ENCODE results near the gene FAM13A.

Gene FAM13A

GRCh38 chr4:89056292-89056952, 563 bp downstream of the FAM13A start:
- DNase-seq (ENCODE audit: low spot score in 2 of 2): no peak
- Mint-ChIP-seq H3K4me3 (no peak overlapping the region), H3K36me3 (peaks cover under 1% of the 10 kb centered on the region), H3K9me3 (peaks cover 6% of the 10 kb centered on the region), H3K27ac (no peak overlapping the region), H3K27me3 (peaks cover 2% of the 10 kb centered on the region), H3K4me1 (peaks cover 8% of the 10 kb centered on the region)
- ATAC-seq (ENCODE audit: low read depth): no peak

- no peak overlapping the region for H3K27ac Mint-ChIP-seq
Observed at GRCh38 chr4:89055157-89056080, 1.6 kb downstream of the FAM13A start.

GRCh38 chr4:89054627-89055026, 2.4 kb downstream of the FAM13A start:
- H3K9me3 Mint-ChIP-seq: peaks cover 8% of the 10 kb centered on the region
- H3K4me3 Mint-ChIP-seq: no peak overlapping the region
- ATAC-seq (ENCODE audit: low read depth) (no peak), DNase-seq (ENCODE audit: low spot score in 2 of 2) (no peak)
- peaks cover 8% of the 10 kb centered on the region for H3K4me1 Mint-ChIP-seq
- H3K27ac Mint-ChIP-seq: no peak overlapping the region
- peaks cover 4% of the 10 kb centered on the region for H3K27me3 Mint-ChIP-seq
- H3K36me3 Mint-ChIP-seq: peaks cover 2% of the 10 kb centered on the region

More at GRCh38 chr4:89055157-89056080, 1.6 kb downstream of the FAM13A start:
- Mint-ChIP-seq H3K36me3 (peaks cover 2% of the 10 kb centered on the region), H3K4me3 (no peak overlapping the region), H3K9me3 (peaks cover 8% of the 10 kb centered on the region), H3K27me3 (peaks cover 4% of the 10 kb centered on the region), H3K4me1 (peaks cover 8% of the 10 kb centered on the region)
- no peak for ATAC-seq (ENCODE audit: low read depth)
- DNase-seq (ENCODE audit: low spot score in 2 of 2): no peak

GRCh38 chr4:89049853-89050252, 7.1 kb downstream of the FAM13A start:
- Mint-ChIP-seq H3K27ac (no peak overlapping the region), H3K27me3 (peaks cover 4% of the 10 kb centered on the region), H3K36me3 (peaks cover 2% of the 10 kb centered on the region), H3K9me3 (peaks cover 2% of the 10 kb centered on the region), H3K4me3 (no peak overlapping the region), H3K4me1 (no peaks in the 10 kb centered on the region)
- DNase-seq (ENCODE audit: low spot score in 2 of 2): no peak
- no peak for ATAC-seq (ENCODE audit: low read depth)

- ATAC-seq (ENCODE audit: low read depth): no peak
- Mint-ChIP-seq H3K4me1 (peaks cover 2% of the 10 kb centered on the region), H3K4me3 (no peak overlapping the region), H3K36me3 (peaks cover 2% of the 10 kb centered on the region), H3K27me3 (peaks cover 4% of the 10 kb centered on the region), H3K9me3 (peaks cover 2% of the 10 kb centered on the region), H3K27ac (no peak overlapping the region)
- no peak for DNase-seq (ENCODE audit: low spot score in 2 of 2)
Observed at GRCh38 chr4:89048906-89049601, 7.9 kb downstream of the FAM13A start.

GRCh38 chr4:89044147-89044900, 12.7 kb downstream of the FAM13A start:
- Mint-ChIP-seq H3K36me3 (no peaks in the 10 kb centered on the region), H3K4me3 (no peak overlapping the region), H3K27me3 (peaks cover 3% of the 10 kb centered on the region), H3K27ac (no peak overlapping the region), H3K4me1 (peaks cover 4% of the 10 kb centered on the region), H3K9me3 (peaks cover 2% of the 10 kb centered on the region)
- ATAC-seq (ENCODE audit: low read depth): no peak
- DNase-seq (ENCODE audit: low spot score in 2 of 2): no peak

GRCh38 chr4:89042055-89042454, 14.9 kb downstream of the FAM13A start:
- peaks cover 4% of the 10 kb centered on the region for H3K4me1 Mint-ChIP-seq
- H3K27ac Mint-ChIP-seq: no peak overlapping the region
- H3K4me3 Mint-ChIP-seq: no peak overlapping the region
- peaks cover 2% of the 10 kb centered on the region for H3K9me3 Mint-ChIP-seq
- peaks cover 3% of the 10 kb centered on the region for H3K27me3 Mint-ChIP-seq
- DNase-seq (ENCODE audit: low spot score in 2 of 2) (no peak), ATAC-seq (ENCODE audit: low read depth) (no peak)
- no peaks in the 10 kb centered on the region for H3K36me3 Mint-ChIP-seq

- H3K27me3 Mint-ChIP-seq: peaks cover 3% of the 10 kb centered on the region
- H3K4me3 Mint-ChIP-seq: no peak overlapping the region
- H3K9me3 Mint-ChIP-seq: peaks cover 10% of the 10 kb centered on the region
- peaks cover 4% of the 10 kb centered on the region for H3K4me1 Mint-ChIP-seq
- DNase-seq (ENCODE audit: low spot score in 2 of 2): no peak
- no peak overlapping the region for H3K27ac Mint-ChIP-seq
- no peak for ATAC-seq (ENCODE audit: low read depth)
- peaks cover 5% of the 10 kb centered on the region for H3K36me3 Mint-ChIP-seq
Observed at GRCh38 chr4:89039730-89040338, 17.2 kb downstream of the FAM13A start.

GRCh38 chr4:89036535-89036934, 20.4 kb downstream of the FAM13A start:
- Mint-ChIP-seq H3K27ac (no peak overlapping the region), H3K27me3 (peaks cover 3% of the 10 kb centered on the region), H3K4me1 (no peaks in the 10 kb centered on the region), H3K36me3 (peaks cover 5% of the 10 kb centered on the region), H3K9me3 (peaks cover 9% of the 10 kb centered on the region), H3K4me3 (no peak overlapping the region)
- DNase-seq (ENCODE audit: low spot score in 2 of 2) (no peak), ATAC-seq (ENCODE audit: low read depth) (no peak)

GRCh38 chr4:89031272-89031671, 25.7 kb downstream of the FAM13A start:
- peaks cover 3% of the 10 kb centered on the region for H3K27me3 Mint-ChIP-seq
- ATAC-seq (ENCODE audit: low read depth) (no peak), DNase-seq (ENCODE audit: low spot score in 2 of 2) (no peak)
- no peak overlapping the region for H3K4me3 Mint-ChIP-seq
- no peak overlapping the region for H3K27ac Mint-ChIP-seq
- no peaks in the 10 kb centered on the region for H3K4me1 Mint-ChIP-seq
- peaks cover 5% of the 10 kb centered on the region for H3K36me3 Mint-ChIP-seq
- peaks cover 9% of the 10 kb centered on the region for H3K9me3 Mint-ChIP-seq

GRCh38 chr4:89029591-89029990, 27.4 kb downstream of the FAM13A start:
- ATAC-seq (ENCODE audit: low read depth): no peak
- no peaks in the 10 kb centered on the region for H3K4me1 Mint-ChIP-seq
- H3K4me3 Mint-ChIP-seq: no peak overlapping the region
- DNase-seq (ENCODE audit: low spot score in 2 of 2): no peak
- peaks cover 3% of the 10 kb centered on the region for H3K27me3 Mint-ChIP-seq
- no peaks in the 10 kb centered on the region for H3K9me3 Mint-ChIP-seq
- no peaks in the 10 kb centered on the region for H3K36me3 Mint-ChIP-seq
- H3K27ac Mint-ChIP-seq: no peak overlapping the region

- H3K27me3 Mint-ChIP-seq: peaks cover 3% of the 10 kb centered on the region
- H3K9me3 Mint-ChIP-seq: no peaks in the 10 kb centered on the region
- H3K27ac Mint-ChIP-seq: no peak overlapping the region
- no peaks in the 10 kb centered on the region for H3K36me3 Mint-ChIP-seq
- H3K4me3 Mint-ChIP-seq: no peak overlapping the region
- ATAC-seq (ENCODE audit: low read depth) (no peak), DNase-seq (ENCODE audit: low spot score in 2 of 2) (no peak)
- H3K4me1 Mint-ChIP-seq: no peaks in the 10 kb centered on the region
Observed at GRCh38 chr4:89026542-89026941, 30.4 kb downstream of the FAM13A start.

- no peaks in the 10 kb centered on the region for H3K9me3 Mint-ChIP-seq
- DNase-seq (ENCODE audit: low spot score in 2 of 2): peak; percentile 19 to 62
- H3K27ac Mint-ChIP-seq: no peak overlapping the region
Observed at GRCh38 chr4:89024051-89024675, 32.8 kb downstream of the FAM13A start.

More at GRCh38 chr4:89024051-89024675, 32.8 kb downstream of the FAM13A start:
- peaks cover 3% of the 10 kb centered on the region for H3K27me3 Mint-ChIP-seq
- H3K4me1 Mint-ChIP-seq: no peaks in the 10 kb centered on the region
- peak; percentile 93 for ATAC-seq (ENCODE audit: low read depth)
- no peaks in the 10 kb centered on the region for H3K36me3 Mint-ChIP-seq
- no peak overlapping the region for H3K4me3 Mint-ChIP-seq

Data from memory B cell (primary cell).